Panc1 (cell line): ENCODE measurements around the gene CR2.

Source experiments
- POLR2AphosphoS5 ChIP-seq: IDR thresholded peaks from 2 replicates; pipeline ENCODE4 v1.6.1; 2012; ENCODE audit warnings: mild to moderate bottlenecking, low read depth, low read length, moderate library complexity
- TF ChIP-seq, protein P1 (sequence below): fragments of 450-650 bp; IDR thresholded peaks from 2 replicates; pipeline ENCODE4 v1.5.1; 2017; ENCODE audit warnings: mild to moderate bottlenecking
- TF ChIP-seq, protein P2 (sequence below), 2 experiments: IDR thresholded peaks; 2 replicates each; pipeline ENCODE4 v1.6.1; 2011 to 2012; ENCODE audit warnings: low read depth in 2 of 2, control low read depth in 1 of 2, low read length in 1 of 2, mild to moderate bottlenecking in 1 of 2, moderate library complexity in 1 of 2; ENCODE audit not compliant: insufficient read depth in 1 of 2

DNA sequence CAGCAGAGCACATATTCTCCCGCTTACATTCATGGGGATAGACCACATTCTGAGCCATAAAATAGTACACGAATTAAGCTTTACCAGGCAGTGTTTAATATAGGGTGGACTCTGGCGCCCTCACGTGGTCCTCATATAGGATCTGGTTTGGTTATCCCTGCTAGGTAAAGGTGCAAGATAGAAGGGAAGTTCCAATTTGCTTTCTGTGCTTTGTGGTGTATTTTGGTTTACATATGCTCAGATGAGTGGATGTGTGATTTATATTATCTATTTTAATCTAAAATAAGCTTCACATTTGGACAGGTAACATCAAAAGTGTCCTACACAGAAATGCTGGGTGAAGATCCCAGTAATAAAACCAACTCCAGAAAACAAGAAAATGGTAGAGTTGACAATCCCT, 45.4 kb downstream of the CR2 start:
- TF ChIP-seq, protein P1, sequence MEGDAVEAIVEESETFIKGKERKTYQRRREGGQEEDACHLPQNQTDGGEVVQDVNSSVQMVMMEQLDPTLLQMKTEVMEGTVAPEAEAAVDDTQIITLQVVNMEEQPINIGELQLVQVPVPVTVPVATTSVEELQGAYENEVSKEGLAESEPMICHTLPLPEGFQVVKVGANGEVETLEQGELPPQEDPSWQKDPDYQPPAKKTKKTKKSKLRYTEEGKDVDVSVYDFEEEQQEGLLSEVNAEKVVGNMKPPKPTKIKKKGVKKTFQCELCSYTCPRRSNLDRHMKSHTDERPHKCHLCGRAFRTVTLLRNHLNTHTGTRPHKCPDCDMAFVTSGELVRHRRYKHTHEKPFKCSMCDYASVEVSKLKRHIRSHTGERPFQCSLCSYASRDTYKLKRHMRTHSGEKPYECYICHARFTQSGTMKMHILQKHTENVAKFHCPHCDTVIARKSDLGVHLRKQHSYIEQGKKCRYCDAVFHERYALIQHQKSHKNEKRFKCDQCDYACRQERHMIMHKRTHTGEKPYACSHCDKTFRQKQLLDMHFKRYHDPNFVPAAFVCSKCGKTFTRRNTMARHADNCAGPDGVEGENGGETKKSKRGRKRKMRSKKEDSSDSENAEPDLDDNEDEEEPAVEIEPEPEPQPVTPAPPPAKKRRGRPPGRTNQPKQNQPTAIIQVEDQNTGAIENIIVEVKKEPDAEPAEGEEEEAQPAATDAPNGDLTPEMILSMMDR = peak; percentile 82
- TF ChIP-seq POLR2AphosphoS5 = no peak
- TF ChIP-seq, protein P2, sequence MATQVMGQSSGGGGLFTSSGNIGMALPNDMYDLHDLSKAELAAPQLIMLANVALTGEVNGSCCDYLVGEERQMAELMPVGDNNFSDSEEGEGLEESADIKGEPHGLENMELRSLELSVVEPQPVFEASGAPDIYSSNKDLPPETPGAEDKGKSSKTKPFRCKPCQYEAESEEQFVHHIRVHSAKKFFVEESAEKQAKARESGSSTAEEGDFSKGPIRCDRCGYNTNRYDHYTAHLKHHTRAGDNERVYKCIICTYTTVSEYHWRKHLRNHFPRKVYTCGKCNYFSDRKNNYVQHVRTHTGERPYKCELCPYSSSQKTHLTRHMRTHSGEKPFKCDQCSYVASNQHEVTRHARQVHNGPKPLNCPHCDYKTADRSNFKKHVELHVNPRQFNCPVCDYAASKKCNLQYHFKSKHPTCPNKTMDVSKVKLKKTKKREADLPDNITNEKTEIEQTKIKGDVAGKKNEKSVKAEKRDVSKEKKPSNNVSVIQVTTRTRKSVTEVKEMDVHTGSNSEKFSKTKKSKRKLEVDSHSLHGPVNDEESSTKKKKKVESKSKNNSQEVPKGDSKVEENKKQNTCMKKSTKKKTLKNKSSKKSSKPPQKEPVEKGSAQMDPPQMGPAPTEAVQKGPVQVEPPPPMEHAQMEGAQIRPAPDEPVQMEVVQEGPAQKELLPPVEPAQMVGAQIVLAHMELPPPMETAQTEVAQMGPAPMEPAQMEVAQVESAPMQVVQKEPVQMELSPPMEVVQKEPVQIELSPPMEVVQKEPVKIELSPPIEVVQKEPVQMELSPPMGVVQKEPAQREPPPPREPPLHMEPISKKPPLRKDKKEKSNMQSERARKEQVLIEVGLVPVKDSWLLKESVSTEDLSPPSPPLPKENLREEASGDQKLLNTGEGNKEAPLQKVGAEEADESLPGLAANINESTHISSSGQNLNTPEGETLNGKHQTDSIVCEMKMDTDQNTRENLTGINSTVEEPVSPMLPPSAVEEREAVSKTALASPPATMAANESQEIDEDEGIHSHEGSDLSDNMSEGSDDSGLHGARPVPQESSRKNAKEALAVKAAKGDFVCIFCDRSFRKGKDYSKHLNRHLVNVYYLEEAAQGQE (IDR thresholded peaks at IDR 0.05; ENCODE audit: insufficient read depth in 1 of 2, low read depth in 2 of 2, low read length in 1 of 2) = no peak
